ENCODE measurements around the gene SPAG7.
A peak's percentile ranks its signal among the peaks of the same experiment; 100 is the strongest.

Gene SPAG7

GRCh38 chr17:4931963-4932362, 35.7 kb downstream of the SPAG7 start, which contains the start of gene GP1BA:
TSS of gene GP1BA (plus strand) at chr17:4932277. CDS start at chr17:4932605, 328 bp downstream.
- no peaks in the 10 kb centered on the region; the same call in 1 of the 2 replicates for H3K4me1 ChIP-seq (ENCODE audit: control insufficient read depth, insufficient read depth, low read length)
- H3K9me3 ChIP-seq (ENCODE audit: control insufficient read depth, insufficient read depth, low read depth, low read length), result no peaks in the 10 kb centered on the region
- H3K4me3 ChIP-seq (ENCODE audit: low read depth, low read length), result no peak within 1 kb of the TSS
- ChIA-PET CTCF (no interaction called here), POLR2A (interaction anchor here (1.0 to 1.6 kb wide), 2 partner anchors 12 to 35 kb away, joined by 3 to 8 read pairs; partner anchors contain the start of gene SPAG7)
- H3K27ac ChIP-seq (ENCODE audit: extremely low read depth, low read depth, low read length), result 0 out of 2 replicates have a peak within 1 kb of the TSS, but pooled peaks have one; percentile 9
- TF ChIP-seq SETDB1 (IDR thresholded peaks at IDR 0.05; ENCODE audit: insufficient read length, low read length), result no peak
- no peak for TF ChIP-seq ZNF561 (tag by site-specific recombination; IDR thresholded peaks at IDR 0.05; ENCODE audit: borderline replicate concordance)
- no peak for TF ChIP-seq ZNF112 (tag by site-specific recombination; IDR thresholded peaks at IDR 0.05)
- no peak for TF ChIP-seq TRIM28 (IDR thresholded peaks at IDR 0.05; ENCODE audit: borderline replicate concordance, low read length)
- no peak for TF ChIP-seq ZNF701 (tag by site-specific recombination; IDR thresholded peaks at IDR 0.05)
- TF ChIP-seq ZNF571 (tag by site-specific recombination; IDR thresholded peaks at IDR 0.05), result no peak
- TF ChIP-seq, protein P1, sequence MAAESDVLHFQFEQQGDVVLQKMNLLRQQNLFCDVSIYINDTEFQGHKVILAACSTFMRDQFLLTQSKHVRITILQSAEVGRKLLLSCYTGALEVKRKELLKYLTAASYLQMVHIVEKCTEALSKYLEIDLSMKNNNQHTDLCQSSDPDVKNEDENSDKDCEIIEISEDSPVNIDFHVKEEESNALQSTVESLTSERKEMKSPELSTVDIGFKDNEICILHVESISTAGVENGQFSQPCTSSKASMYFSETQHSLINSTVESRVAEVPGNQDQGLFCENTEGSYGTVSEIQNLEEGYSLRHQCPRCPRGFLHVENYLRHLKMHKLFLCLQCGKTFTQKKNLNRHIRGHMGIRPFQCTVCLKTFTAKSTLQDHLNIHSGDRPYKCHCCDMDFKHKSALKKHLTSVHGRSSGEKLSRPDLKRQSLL (tag by site-specific recombination; IDR thresholded peaks at IDR 0.05), result no peak
- TF ChIP-seq ZNF274 (IDR thresholded peaks at IDR 0.05; ENCODE audit: low read length), result no peak
- TF ChIP-seq ZNF274 (tag by site-specific recombination; IDR thresholded peaks at IDR 0.05; ENCODE audit: borderline replicate concordance), result no peak
- no peak for TF ChIP-seq TCF7L2 (IDR thresholded peaks at IDR 0.05; ENCODE audit: borderline replicate concordance, low read depth, low read length)
- TF ChIP-seq ZNF416 (tag by site-specific recombination; IDR thresholded peaks at IDR 0.05), result no peak
- TF ChIP-seq ZNF132 (tag by site-specific recombination; IDR thresholded peaks at IDR 0.05; ENCODE audit: borderline replicate concordance), result no peak
- TF ChIP-seq, protein P2, sequence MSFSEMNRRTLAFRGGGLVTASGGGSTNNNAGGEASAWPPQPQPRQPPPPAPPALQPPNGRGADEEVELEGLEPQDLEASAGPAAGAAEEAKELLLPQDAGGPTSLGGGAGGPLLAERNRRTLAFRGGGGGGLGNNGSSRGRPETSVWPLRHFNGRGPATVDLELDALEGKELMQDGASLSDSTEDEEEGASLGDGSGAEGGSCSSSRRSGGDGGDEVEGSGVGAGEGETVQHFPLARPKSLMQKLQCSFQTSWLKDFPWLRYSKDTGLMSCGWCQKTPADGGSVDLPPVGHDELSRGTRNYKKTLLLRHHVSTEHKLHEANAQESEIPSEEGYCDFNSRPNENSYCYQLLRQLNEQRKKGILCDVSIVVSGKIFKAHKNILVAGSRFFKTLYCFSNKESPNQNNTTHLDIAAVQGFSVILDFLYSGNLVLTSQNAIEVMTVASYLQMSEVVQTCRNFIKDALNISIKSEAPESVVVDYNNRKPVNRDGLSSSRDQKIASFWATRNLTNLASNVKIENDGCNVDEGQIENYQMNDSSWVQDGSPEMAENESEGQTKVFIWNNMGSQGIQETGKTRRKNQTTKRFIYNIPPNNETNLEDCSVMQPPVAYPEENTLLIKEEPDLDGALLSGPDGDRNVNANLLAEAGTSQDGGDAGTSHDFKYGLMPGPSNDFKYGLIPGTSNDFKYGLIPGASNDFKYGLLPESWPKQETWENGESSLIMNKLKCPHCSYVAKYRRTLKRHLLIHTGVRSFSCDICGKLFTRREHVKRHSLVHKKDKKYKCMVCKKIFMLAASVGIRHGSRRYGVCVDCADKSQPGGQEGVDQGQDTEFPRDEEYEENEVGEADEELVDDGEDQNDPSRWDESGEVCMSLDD (tag by site-specific recombination; IDR thresholded peaks at IDR 0.05), result no peak
- no peak for TF ChIP-seq ZNF580 (tag by site-specific recombination; IDR thresholded peaks at IDR 0.05)
- no peak for TF ChIP-seq ZNF19 (tag by site-specific recombination; IDR thresholded peaks at IDR 0.05; ENCODE audit: low read depth)
- no peak for TF ChIP-seq ZNF76 (tag by site-specific recombination; IDR thresholded peaks at IDR 0.05; ENCODE audit: borderline replicate concordance, low read depth)
- no peak for TF ChIP-seq ZNF114 (tag by site-specific recombination; IDR thresholded peaks at IDR 0.05)
- TF ChIP-seq, protein P3, sequence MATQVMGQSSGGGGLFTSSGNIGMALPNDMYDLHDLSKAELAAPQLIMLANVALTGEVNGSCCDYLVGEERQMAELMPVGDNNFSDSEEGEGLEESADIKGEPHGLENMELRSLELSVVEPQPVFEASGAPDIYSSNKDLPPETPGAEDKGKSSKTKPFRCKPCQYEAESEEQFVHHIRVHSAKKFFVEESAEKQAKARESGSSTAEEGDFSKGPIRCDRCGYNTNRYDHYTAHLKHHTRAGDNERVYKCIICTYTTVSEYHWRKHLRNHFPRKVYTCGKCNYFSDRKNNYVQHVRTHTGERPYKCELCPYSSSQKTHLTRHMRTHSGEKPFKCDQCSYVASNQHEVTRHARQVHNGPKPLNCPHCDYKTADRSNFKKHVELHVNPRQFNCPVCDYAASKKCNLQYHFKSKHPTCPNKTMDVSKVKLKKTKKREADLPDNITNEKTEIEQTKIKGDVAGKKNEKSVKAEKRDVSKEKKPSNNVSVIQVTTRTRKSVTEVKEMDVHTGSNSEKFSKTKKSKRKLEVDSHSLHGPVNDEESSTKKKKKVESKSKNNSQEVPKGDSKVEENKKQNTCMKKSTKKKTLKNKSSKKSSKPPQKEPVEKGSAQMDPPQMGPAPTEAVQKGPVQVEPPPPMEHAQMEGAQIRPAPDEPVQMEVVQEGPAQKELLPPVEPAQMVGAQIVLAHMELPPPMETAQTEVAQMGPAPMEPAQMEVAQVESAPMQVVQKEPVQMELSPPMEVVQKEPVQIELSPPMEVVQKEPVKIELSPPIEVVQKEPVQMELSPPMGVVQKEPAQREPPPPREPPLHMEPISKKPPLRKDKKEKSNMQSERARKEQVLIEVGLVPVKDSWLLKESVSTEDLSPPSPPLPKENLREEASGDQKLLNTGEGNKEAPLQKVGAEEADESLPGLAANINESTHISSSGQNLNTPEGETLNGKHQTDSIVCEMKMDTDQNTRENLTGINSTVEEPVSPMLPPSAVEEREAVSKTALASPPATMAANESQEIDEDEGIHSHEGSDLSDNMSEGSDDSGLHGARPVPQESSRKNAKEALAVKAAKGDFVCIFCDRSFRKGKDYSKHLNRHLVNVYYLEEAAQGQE (tag by site-specific recombination; IDR thresholded peaks at IDR 0.05), result no peak
- no peak for TF ChIP-seq ZNF311 (tag by site-specific recombination; IDR thresholded peaks at IDR 0.05; ENCODE audit: borderline replicate concordance)
- TF ChIP-seq REPIN1 (tag by site-specific recombination; IDR thresholded peaks at IDR 0.05; ENCODE audit: low read depth), result no peak
- TF ChIP-seq ZNF248 (tag by site-specific recombination; IDR thresholded peaks at IDR 0.05), result no peak
- peaks cover 8 to 40% of the 10 kb centered on the region in 2 experiments; a peak in 2 of 3 replicates for H3K36me3 ChIP-seq (ENCODE audit: control insufficient read depth in 2 of 2, insufficient read depth in 1 of 2, low read length in 2 of 2)
